HCT116 (cell line): Measurements from ENCODE around the gene COL10A1. TPM values are rescaled to one million over a fixed set of nuclear protein-coding genes. Genes with fewer than 3 reads are reported as not detected.

ENCODE experiments used
- ATAC-seq: fragments of 200-7000 bp; cut with Tn5 transposase; 2 replicates; pipeline ENCODE4 v1.9.1; 2020; ENCODE audit warnings: mild to moderate bottlenecking, moderate library complexity
- BruUV-seq: library from RNA; stranded (reverse); fragments of 400-500 nt; replicated peaks from 2 replicates; lab custom pipeline; 2021; lab: Mats Ljungman, UMichigan
- CTCF ChIA-PET: fragments of 300-600 bp; sonication (Branson Sonifier 250); formaldehyde crosslinking; loops from one replicate; lab custom pipeline; 2021; ENCODE audit warnings: antibody characterized with exemption; lab: Charles Lee
- POLR2A ChIA-PET: fragments of 300-600, 350-600 bp; sonication (Branson Sonifier 250); formaldehyde crosslinking; loops from one replicate; lab custom pipeline; 2021; ENCODE audit warnings: antibody characterized with exemption; lab: Charles Lee
- RAD21 ChIA-PET, 2 experiments: fragments of 300-600 bp; sonication (Branson Sonifier 250); formaldehyde crosslinking; loops; one replicate each; lab custom pipeline; 2023; ENCODE audit warnings: low total read pairs in 2 of 2; ENCODE audit not compliant: uncharacterized antibody in 2 of 2, unreplicated experiment in 2 of 2, low non-redundant PET in 1 of 2; lab: Charles Lee
- DNase-seq: peaks from one replicate; pipeline ENCODE4 v3.0.0-alpha.2; 2010; ENCODE audit warnings: low read depth, low spot score
- H2AFZ ChIP-seq: fragments of 200-600 bp; shearing (Covaris generic), sonication (generic); 2 replicates; pipeline ENCODE4 v1.6.1; 2017; ENCODE audit warnings: low read depth, mixed run types, mixed read lengths, antibody characterized with exemption, low read length; ENCODE audit not compliant: poor library complexity, severe bottlenecking
- H3K27ac ChIP-seq: 2 replicates; pipeline ENCODE4 v1.5.1; 2012; ENCODE audit warnings: low read depth, low read length
- H3K27me3 ChIP-seq: fragments of 200-600 bp; sonication (generic); 2 replicates; pipeline ENCODE4 v1.6.1; 2016; ENCODE audit warnings: mixed run types, low read length, mixed read lengths; ENCODE audit not compliant: insufficient read depth
- H3K36me3 ChIP-seq, 2 experiments: fragments of 200-500 bp in 1 of 2; fragments of 200-600 bp in 1 of 2; sonication (Bioruptor generic) in 1 of 2; sonication (generic) in 1 of 2; 2 replicates each; pipeline versions ENCODE4 v1.5.1 to v1.6.1; 2014 to 2016; ENCODE audit warnings: low read length in 2 of 2, inconsistent platforms in 1 of 2, mixed read lengths in 1 of 2, mixed run types in 1 of 2; ENCODE audit not compliant: insufficient read depth in 2 of 2, control insufficient read depth in 1 of 2
- H3K4me1 ChIP-seq, 2 experiments: fragments of 200-600 bp in 1 of 2; sonication (generic) in 1 of 2; 2 replicates each; pipeline versions ENCODE4 v1.5.1 to v1.6.1; 2012 to 2017; ENCODE audit warnings: low read length in 2 of 2, inconsistent platforms in 1 of 2, mild to moderate bottlenecking in 1 of 2, mixed read lengths in 1 of 2, mixed run types in 1 of 2, moderate library complexity in 1 of 2; ENCODE audit not compliant: insufficient read depth in 2 of 2, control insufficient read depth in 1 of 2
- H3K4me2 ChIP-seq: fragments of 200-600 bp; sonication (generic); 2 replicates; pipeline ENCODE4 v1.6.1; 2017; ENCODE audit warnings: mixed run types, low read length, mixed read lengths
- H3K4me3 ChIP-seq, 2 experiments: fragments of 200-600 bp in 1 of 2; sonication (generic) in 1 of 2; replicated peaks in 1 of 2; 2 replicates each; pipeline ENCODE4 v1.5.1; 2011 to 2016; ENCODE audit warnings: low read length in 2 of 2, control low read depth in 1 of 2, low read depth in 1 of 2, mild to moderate bottlenecking in 1 of 2, mixed read lengths in 1 of 2, mixed run types in 1 of 2
- H3K79me2 ChIP-seq: fragments of 200-600 bp; sonication (generic); 2 replicates; pipeline ENCODE4 v1.6.1; 2017; ENCODE audit warnings: mild to moderate bottlenecking, mixed run types, low read length, moderate library complexity, mixed read lengths; ENCODE audit not compliant: insufficient read depth
- H3K9ac ChIP-seq: fragments of 200-600 bp; sonication (generic); 2 replicates; pipeline ENCODE4 v1.6.1; 2016; ENCODE audit warnings: low read length, mixed read lengths
- H3K9me2 ChIP-seq: fragments of 200-600 bp; sonication (generic), shearing (Covaris generic); 2 replicates; pipeline ENCODE4 v1.6.1; 2017; ENCODE audit warnings: mixed run types, mild to moderate bottlenecking, moderate library complexity; ENCODE audit not compliant: insufficient read depth
- H3K9me3 ChIP-seq, 2 experiments: fragments of 200-500 bp in 1 of 2; fragments of 200-600 bp in 1 of 2; sonication (Bioruptor generic) in 1 of 2; sonication (generic) in 1 of 2; 2 replicates each; pipeline ENCODE4 v1.6.1; 2014 to 2017; ENCODE audit warnings: low read length in 2 of 2, mixed read lengths in 2 of 2, inconsistent platforms in 1 of 2, low read depth in 1 of 2, mild to moderate bottlenecking in 1 of 2, mixed run types in 1 of 2, moderate library complexity in 1 of 2; ENCODE audit not compliant: control insufficient read depth in 1 of 2, insufficient read depth in 1 of 2
- H4K20me1 ChIP-seq: fragments of 200-600 bp; sonication (generic), shearing (Covaris generic); 2 replicates; pipeline ENCODE4 v1.6.1; 2017; ENCODE audit warnings: mixed run types, mild to moderate bottlenecking, moderate library complexity; ENCODE audit not compliant: insufficient read depth
- CTCF ChIP-seq, 3 experiments: fragments of 200-600 bp in 1 of 3; sonication (generic) in 1 of 3; IDR thresholded peaks in 2 of 3; conservative IDR thresholded peaks in 1 of 3; 2 replicates each; pipeline ENCODE4 v1.5.1; 2012 to 2017; ENCODE audit warnings: low read depth in 2 of 3, low read length in 2 of 3, antibody characterized with exemption in 1 of 3, borderline replicate concordance in 1 of 3, control low read depth in 1 of 3, mild to moderate bottlenecking in 1 of 3, mixed read lengths in 1 of 3, mixed run types in 1 of 3, moderate library complexity in 1 of 3; ENCODE audit not compliant: insufficient read depth in 1 of 3
- EGR1 ChIP-seq: IDR thresholded peaks from 2 replicates; pipeline ENCODE4 v1.6.1; 2012; ENCODE audit warnings: low read depth
- ELF1 ChIP-seq: IDR thresholded peaks from 2 replicates; pipeline ENCODE4 v1.6.1; 2012; ENCODE audit warnings: low read depth, borderline replicate concordance
- EZH2phosphoT487 ChIP-seq: fragments of 200-600 bp; IDR thresholded peaks from 2 replicates; pipeline ENCODE4 v1.6.1; 2018; ENCODE audit warnings: antibody characterized with exemption, borderline replicate concordance
- JUND ChIP-seq: IDR thresholded peaks from 2 replicates; pipeline ENCODE4 v1.6.1; 2012
- MAX ChIP-seq: IDR thresholded peaks from 2 replicates; pipeline ENCODE4 v1.6.1; 2012
- RAD21 ChIP-seq: IDR thresholded peaks from 2 replicates; pipeline ENCODE4 v1.6.1; 2012; ENCODE audit warnings: low read depth, mild to moderate bottlenecking
- SIN3A ChIP-seq: IDR thresholded peaks from 2 replicates; pipeline ENCODE4 v1.6.1; 2012; ENCODE audit warnings: low read depth
- ZBTB33 ChIP-seq: IDR thresholded peaks from 2 replicates; pipeline ENCODE4 v1.6.1; 2011; ENCODE audit warnings: mild to moderate bottlenecking, low read length, moderate library complexity; ENCODE audit not compliant: insufficient replicate concordance; ENCODE audit errors: extremely low read depth
- intact Hi-C: fragments of 100-400 bp; cut with micrococcal nuclease; formaldehyde crosslinking; loops from 2 replicates; pipeline ENCODE4 v1.10.0; 2022
- total RNA-seq: library from RNA; stranded (reverse); gene quantifications from one replicate; pipeline ENCODE4 v1.2.1, GENCODE V29; 2021; ENCODE audit not compliant: unreplicated experiment
- TF ChIP-seq, protein P1 (sequence below): IDR thresholded peaks from 2 replicates; pipeline ENCODE4 v1.6.1; 2012; ENCODE audit warnings: low read depth

Gene COL10A1
- total RNA-seq, 1 experiment from 2014 or later: not detected

DNA sequence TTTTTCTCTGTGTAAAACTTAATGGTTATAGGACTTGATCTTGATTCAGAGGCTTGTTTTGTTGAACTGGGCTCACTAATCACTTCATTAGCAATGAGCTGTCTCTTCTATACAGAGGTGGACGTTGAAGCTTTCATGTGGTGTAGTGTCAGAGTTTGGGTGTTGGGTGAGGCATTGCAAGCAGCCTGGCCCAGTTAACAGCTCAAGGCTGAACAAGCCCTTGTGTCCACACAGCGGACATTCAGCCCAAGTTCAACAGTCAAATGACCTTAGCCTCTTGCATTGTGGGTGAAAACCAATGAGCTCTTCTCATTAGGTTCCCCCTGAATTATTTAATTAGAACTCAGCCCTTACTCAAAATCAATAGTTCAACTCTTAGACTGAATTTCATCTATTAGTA is 12.5 kb downstream of the COL10A1 start:
- intact Hi-C loops: no loop called here
- no peaks in the 10 kb centered on the region for H3K9me3 ChIP-seq
- no peaks in the 10 kb centered on the region for H3K27me3 ChIP-seq
- ATAC-seq: no peak
- no peak for TF ChIP-seq RAD21
- no peak for TF ChIP-seq JUND
- no peak for TF ChIP-seq MAX
- TF ChIP-seq SIN3A: no peak
- no peak for TF ChIP-seq ZBTB33
- no peak for TF ChIP-seq EZH2phosphoT487
- TF ChIP-seq CTCF (IDR thresholded peaks at IDR 0.05 in 2 of 3, conservative IDR thresholded peaks at IDR 0.05 in 1 of 3; ENCODE audit: borderline replicate concordance in 1 of 3, insufficient read depth in 1 of 3, low read depth in 2 of 3, low read length in 2 of 3): no peak
- TF ChIP-seq ELF1: no peak
- TF ChIP-seq EGR1: no peak
- TF ChIP-seq, protein P1, sequence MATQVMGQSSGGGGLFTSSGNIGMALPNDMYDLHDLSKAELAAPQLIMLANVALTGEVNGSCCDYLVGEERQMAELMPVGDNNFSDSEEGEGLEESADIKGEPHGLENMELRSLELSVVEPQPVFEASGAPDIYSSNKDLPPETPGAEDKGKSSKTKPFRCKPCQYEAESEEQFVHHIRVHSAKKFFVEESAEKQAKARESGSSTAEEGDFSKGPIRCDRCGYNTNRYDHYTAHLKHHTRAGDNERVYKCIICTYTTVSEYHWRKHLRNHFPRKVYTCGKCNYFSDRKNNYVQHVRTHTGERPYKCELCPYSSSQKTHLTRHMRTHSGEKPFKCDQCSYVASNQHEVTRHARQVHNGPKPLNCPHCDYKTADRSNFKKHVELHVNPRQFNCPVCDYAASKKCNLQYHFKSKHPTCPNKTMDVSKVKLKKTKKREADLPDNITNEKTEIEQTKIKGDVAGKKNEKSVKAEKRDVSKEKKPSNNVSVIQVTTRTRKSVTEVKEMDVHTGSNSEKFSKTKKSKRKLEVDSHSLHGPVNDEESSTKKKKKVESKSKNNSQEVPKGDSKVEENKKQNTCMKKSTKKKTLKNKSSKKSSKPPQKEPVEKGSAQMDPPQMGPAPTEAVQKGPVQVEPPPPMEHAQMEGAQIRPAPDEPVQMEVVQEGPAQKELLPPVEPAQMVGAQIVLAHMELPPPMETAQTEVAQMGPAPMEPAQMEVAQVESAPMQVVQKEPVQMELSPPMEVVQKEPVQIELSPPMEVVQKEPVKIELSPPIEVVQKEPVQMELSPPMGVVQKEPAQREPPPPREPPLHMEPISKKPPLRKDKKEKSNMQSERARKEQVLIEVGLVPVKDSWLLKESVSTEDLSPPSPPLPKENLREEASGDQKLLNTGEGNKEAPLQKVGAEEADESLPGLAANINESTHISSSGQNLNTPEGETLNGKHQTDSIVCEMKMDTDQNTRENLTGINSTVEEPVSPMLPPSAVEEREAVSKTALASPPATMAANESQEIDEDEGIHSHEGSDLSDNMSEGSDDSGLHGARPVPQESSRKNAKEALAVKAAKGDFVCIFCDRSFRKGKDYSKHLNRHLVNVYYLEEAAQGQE: no peak
- no peaks in the 10 kb centered on the region for H3K79me2 ChIP-seq
- no peaks in the 10 kb centered on the region for H3K4me1 ChIP-seq
- H3K4me2 ChIP-seq: no peak overlapping the region
- H3K9me2 ChIP-seq: no peaks in the 10 kb centered on the region
- peaks cover 9 to 17% of the 10 kb centered on the region in 2 experiments; a peak in 3 of 4 replicates for H3K36me3 ChIP-seq
- no peak overlapping the region for H2AFZ ChIP-seq
- no peak overlapping the region for H3K4me3 ChIP-seq
- ChIA-PET RAD21 (no interaction called here), CTCF (interaction anchor here (1.4 kb wide), 1 partner anchor 12 kb away, joined by 5 read pairs; the partner anchor contains the start of gene NT5DC1), POLR2A (no interaction called here)
- H4K20me1 ChIP-seq: no peaks in the 10 kb centered on the region
- no peak for DNase-seq
- BruUV-seq: no TSS peak
- no peak overlapping the region for H3K9ac ChIP-seq
- H3K27ac ChIP-seq: no peak overlapping the region
